GM19324 (cell line): ENCODE measurements around the gene B3GNT3.

Experiments used
- ATAC-seq: cut with Tn5 transposase; IDR thresholded peaks from one replicate; pipeline ENCODE4 v1.9.1; 2021; ENCODE audit warnings: mild to moderate bottlenecking, moderate library complexity; ENCODE audit not compliant: unreplicated experiment, low FRiP score

B3GNT3 gene

DNA sequence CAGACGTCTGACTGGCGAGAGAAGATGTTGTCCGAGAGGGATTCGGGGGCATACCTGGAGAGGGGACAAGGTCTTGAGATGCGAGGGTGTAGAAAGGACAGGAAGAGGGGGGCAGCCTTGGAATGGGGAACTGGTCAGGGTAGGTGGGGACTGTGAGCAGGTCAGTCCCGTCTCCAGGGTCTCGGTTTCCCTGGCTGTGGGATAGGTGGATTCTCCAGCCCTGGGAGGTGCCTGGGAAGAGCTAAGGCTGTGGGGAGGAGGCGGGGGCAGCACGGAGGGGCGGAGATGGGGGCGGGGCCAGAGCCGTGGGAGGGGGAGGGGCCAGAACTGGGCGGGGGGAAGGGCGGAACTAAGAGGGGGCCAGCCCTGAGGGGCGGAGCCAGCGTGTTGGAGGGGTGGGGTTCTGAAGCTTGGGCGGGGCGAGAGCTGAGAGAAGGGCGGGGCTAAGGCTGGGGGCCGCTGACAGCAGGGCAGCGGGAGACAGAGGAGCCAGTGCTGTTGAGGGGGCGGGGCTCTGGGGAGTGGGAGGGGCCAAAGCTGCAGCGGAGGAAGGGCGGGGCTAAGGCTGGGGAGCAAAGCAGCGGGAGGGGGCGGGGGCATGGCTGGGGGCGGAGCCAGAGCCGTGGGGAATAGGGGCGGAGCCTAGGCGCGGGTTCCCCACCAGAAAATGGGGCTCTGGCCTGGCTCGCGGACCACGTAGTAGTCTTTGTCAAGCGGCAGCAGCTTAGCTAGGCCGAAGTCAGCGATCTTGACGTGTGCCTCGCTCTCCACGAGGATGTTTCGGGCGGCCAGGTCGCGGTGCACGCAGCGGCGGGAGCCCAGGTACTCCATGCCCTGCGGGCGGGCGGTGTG, 35.9 kb downstream of the B3GNT3 start:
- ATAC-seq: no peak

DNA sequence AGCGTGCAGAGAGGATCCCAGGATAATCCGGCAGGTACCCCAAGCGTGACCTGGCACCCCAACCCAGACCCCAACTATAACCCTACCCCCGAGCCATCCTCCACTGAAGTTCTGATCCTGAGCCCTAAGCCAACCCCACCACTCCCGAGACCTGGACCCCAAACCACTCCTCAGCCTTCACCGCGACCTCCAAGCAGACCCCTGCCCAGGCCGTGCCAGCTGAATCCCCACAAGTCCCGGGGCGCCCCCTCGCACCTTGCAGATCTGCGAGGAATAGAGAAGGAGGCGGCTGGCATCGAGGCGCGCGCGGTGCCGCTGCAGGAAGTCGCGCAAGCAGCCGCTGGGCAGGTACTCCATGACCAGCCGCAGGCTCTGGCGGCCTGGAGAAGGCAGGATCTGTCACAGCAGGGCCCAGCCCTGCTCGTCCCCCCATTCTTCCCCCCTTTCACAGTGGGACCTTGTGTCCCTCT, 36.5 kb downstream of the B3GNT3 start:
- ATAC-seq: no peak

DNA sequence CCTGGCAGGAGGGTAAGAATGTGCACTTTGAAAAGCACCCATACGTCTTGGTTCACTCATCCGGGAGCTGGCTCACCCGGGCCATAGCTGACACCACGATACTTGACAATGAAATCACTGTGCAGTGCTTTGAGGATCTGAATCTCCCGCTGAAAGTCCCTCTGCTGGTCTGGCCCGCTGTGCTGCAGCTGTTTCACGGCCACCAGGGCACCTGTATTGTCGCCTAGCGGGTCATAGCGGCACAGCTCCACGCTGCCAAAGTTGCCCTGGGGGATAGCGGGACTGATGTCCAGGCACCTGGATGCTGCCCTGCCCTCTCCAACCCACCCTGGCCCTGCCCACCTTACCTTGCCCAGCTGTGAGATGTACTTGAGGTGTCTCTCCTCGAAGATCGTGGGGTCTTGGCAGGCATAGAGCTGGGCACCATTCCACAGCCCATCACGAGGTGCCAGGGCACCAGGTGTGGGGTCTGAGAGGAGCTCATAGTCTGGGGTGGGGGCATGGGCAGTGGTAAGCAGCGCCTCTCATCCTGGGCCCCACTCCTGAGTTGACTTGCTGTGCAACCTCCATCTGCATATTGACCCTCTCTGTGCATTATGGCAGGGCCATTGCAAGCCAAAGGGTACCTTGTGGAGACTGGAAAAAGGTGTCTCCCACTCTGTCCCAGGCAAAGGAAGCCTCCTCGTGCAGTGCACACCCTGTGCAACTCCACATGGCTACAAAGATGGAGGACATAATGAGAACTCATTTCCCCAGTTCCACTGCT, 37.7 kb downstream of the B3GNT3 start:
- no peak for ATAC-seq

DNA sequence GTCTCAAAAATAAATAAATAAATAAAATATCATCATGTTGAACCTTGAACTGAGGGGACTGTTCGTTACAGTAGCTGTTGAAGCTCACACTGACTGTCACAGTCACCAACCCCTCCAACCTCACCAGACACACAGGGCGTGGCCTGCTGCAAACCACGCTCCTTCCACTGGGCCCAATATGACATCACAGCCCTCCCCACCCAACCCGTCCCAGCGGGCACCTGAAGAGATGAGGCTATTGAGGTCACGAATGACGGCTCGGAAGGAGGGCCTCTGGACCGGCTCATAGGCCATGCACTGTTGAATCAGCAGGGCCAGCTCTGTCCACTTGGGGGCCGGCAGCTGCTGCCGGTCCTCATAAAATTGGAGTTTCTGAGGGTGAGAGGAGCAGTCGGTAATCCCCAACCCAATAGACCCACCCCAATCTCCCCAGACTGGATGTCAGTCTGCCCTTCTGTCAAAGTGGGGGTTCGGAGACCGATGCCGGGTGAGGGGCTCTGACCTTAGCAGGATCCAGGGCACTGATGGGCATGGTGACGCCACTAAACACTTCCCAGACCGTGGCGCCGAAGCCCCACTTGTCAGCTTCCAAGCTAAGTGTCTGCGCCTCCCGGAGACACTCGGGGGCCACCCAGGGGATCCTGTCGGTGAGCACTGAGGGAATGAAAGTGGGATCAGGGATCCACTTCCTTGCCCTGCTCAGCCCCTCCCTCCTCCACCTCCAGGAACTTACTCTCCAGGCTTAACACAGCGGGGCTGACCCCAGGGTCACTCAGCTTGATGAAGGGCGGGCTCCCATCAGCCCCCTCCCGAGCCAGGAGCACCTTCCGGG, 39.6 kb downstream of the B3GNT3 start:
- ATAC-seq: no peak

DNA sequence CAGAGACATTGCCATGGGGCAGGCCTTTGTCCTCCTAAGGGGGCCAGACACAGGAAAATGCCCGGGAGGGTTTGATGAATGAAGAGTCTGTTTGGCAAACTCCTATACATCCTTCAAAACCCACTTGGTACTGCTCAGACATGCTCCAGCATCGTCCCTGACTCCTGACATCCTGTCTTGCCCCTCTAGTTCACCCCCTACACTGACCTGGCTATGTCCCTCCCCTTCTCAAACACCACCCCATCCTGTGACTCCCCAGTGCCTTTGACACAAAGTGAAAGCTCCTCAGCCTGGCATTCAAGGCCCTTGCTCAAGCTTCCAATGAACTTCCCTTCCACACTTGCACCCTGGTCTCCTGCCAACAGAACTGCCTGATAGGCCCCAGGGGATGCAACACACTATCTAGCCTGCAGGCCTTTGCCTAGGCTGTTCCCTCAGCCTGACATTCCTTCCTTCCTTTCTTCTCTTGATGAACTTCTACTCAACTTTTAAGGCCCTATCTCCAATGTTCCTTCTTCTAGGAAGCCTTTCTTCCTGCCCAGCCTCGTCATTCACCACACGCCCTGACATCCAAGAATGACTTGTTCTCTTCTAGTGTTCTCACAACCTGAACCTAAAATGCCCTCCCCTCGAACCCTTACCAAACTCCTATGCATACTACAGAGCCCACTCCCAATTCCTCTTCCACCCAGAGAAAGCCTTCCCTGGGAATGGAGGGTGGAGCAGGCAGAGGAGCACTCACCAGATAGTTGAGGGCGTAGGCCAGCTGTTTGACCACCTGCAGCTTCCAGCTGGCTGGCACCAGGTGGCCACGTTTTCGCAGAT, 40.5 kb downstream of the B3GNT3 start:
- no peak for ATAC-seq

DNA sequence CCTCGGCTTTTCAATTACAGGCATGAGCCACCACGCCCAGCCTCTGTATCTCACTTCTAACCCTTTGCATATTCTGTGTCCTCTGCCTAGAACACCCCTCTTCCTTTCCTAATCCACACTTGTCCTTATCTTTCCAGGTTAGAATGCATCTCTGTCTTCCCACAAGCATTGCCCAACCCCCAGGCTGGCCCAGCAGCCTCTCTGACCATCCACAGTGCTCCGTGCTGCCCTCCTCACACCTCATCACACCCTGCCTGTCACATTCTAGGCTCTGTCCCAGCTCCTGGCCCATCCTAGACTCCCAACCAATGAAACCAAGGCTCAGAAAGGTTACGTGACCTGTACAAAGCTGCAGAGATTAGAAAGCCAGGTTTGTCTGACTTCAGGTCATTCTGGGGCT, 41.6 kb downstream of the B3GNT3 start:
- no peak for ATAC-seq

DNA sequence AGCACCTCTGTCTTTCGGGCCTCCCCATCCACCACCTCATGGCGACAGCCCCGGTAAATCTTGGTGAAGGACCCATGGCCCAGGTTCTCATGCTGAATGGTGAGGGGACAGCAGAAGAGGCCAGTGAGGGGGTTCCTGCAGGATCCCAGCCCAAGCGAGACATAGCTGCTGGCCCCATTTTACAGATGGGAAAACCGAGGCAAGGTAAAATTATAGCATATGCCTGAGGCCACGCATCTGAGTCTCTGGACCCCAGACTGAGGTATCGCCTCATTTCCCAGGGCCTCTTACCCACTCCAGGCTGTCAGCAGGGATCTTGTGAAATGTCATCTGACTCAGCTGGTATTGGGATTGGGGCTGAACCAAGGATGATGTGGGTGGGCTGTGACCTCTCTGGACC, 43.0 kb downstream of the B3GNT3 start:
- no peak for ATAC-seq

DNA sequence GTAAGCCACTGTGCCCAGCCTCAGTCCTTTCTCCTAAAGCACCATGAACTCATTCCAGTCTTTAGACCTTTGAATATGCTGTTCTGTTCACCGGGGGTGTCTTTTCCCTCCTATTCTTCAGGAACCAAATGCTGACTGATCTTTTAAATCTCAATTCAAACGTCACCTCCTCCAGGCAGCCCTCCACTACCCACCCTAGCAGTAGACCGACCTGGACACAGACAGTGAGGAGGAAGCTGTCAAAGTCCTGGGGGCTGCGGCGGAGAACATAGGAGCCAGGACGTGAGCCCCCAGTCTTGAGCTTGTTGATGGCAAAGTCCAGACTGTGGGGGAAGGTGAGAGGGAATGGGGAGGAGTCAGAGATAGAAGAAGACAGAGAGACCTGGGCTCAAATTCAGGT, 45.1 kb downstream of the B3GNT3 start:
- no peak for ATAC-seq

DNA sequence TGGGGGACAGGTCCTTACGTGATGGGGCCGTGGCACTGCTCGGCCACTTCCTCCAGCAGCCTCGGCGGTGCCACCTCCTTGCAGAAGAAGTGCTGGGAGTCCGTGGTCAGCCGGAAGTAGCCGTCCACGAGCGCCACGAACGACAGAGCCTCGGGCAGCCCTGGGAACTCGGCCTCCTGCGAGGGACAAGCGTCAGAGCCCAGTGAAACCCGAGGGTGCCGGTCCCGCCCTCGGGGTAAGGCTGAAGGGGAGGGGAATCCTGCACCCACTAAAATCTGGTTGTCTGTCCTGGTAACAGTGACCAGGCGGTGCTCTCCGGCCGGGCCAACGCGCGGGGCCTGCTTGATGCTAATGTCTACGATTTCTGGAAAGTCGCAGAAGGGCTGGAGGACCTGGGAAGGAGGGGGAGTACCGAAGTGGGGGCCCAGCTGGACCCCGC, 46.5 kb downstream of the B3GNT3 start:
- no peak for ATAC-seq

DNA sequence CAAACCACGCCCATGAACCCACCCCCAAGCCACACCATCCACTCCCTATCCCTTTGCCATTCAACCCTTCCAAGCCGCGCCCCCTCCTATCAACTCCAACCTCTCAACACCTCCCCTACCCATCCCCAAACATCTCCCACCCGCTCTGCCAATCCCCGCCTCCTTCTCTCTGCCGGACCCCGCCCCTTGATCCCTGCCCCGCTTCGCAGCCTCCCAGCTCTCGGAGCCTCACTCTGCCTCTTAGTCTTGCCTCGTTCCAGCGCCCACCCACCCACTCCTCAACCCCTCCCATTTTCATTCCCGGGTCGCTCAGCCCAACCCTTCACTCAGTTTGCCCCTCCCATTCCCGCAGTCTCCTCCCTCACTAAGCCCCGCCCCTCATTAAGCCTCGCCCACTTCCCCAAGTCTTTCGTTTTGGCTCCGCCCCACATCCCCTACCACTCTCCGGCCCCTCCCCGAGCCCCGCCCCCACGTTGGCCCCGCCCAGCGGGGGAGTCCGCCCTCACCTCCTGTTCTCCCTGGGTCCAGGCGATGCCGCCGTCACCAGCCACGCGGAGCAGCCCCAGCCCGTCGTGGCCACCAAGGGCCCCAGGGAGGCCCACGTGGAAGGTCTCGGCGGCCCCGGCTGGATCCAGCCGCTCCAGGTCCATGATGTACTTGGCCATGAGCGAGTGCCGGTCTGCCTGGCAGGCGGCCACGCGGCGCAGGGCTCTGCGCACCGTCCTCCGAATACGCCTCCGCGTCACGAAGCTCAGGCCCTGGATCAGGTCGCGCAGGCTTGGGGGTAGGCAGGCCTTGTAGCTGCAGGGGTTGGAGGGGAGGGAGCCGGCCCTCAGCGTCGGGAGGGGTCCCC, 47.1 kb downstream of the B3GNT3 start:
- no peak for ATAC-seq

DNA sequence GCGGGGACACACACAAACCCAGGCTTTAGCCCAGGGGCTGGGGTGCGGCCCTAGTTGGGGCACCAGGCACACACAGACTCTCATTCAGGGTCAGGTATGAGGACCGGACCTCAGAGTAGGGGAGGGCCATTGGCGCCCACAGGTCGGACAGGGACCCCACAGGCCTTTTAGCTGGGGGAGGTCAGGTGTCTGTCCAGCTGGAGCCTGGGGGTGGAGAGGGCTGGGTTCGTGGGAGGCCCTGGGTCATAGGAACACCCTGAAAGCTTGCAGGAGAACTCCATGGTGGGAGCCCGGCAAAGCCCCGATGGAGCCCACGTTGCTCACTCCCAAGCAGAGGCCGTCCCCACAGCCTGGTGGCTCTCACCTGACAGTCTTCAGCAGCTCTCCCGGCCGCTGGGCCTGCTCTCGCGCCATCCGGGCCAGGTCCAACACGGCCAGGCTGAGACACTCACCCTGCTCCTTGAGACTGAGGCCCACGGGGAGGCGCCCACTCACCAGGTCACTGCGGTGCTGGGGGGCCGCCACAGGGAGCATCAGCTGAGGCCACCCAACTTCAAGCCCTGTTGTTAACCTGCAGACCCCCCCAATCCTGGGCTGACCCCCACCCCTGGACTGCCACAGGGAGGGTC, 47.8 kb downstream of the B3GNT3 start:
- no peak for ATAC-seq

DNA sequence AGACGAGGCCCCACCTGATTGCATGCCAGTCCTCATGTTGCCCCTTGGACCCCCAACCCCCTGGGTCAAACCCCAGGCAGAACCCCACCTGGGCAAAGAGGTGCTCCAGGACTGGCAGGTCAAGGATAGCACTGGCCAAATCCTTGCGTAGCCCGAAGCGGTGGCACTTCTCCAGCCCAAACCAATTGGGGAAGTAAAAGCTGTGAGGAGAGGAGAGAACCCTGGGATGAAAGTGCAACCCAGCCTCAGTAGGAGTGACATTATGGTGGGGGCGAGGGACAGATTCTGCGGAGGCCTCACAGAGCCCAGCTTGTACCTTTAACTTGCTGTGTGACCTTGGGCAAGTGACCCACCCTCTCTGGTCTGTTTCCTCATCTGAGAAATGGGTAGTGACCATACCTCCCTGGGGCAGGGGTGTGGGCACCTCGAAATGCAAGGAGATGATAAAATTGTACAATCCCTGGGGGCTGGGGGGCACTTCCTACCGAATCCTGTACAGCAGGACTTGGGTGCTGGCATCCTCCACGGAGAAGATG, 48.4 kb downstream of the B3GNT3 start:
- ATAC-seq: no peak

DNA sequence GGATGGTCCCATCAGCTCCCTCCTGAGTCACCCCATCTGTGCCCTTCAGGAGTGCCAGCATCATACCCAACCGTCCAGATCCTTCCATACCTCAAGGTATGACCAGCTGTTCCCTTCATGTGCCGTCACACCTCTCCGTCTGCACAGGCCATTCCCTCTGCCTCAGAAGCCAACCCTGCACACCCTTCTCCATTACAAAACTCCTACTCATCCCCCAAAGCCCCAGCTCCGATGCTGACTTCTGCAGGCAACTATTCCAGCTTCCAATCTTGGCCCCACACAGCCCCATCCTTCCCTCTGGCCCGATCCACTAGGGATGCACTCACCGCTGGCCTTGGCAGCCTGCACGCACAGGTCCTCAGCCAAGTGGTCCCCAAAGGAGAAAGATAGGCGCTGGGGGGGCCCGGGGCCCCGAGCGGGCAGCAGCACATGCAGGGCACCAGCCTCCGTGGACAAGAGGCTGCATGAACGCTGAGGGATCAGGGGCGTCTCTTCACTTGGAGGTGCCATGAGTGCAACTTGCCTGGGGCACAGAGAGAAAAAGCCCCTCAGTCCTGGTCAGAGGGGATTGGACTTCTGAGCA, 49.1 kb downstream of the B3GNT3 start:
- no peak for ATAC-seq

DNA sequence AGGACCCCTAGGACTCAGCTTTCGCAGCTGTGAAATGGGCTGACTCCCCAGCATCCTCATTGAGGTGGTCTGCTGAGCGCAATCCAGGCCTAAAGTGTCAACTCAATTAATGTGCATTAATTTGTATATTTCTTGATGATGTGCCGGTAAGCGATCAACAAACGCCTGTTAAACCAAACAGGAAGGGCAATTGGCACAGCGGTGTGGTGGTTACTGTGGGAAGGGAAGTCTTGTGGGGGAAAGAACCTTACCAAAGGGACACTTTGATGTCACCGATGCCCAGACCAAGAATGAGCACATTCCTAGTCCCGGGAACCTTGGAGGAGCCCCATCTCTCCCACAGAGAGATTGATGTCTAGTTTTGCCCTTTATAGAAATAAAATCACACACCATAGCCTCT, 51.2 kb downstream of the B3GNT3 start:
- no peak for ATAC-seq

DNA sequence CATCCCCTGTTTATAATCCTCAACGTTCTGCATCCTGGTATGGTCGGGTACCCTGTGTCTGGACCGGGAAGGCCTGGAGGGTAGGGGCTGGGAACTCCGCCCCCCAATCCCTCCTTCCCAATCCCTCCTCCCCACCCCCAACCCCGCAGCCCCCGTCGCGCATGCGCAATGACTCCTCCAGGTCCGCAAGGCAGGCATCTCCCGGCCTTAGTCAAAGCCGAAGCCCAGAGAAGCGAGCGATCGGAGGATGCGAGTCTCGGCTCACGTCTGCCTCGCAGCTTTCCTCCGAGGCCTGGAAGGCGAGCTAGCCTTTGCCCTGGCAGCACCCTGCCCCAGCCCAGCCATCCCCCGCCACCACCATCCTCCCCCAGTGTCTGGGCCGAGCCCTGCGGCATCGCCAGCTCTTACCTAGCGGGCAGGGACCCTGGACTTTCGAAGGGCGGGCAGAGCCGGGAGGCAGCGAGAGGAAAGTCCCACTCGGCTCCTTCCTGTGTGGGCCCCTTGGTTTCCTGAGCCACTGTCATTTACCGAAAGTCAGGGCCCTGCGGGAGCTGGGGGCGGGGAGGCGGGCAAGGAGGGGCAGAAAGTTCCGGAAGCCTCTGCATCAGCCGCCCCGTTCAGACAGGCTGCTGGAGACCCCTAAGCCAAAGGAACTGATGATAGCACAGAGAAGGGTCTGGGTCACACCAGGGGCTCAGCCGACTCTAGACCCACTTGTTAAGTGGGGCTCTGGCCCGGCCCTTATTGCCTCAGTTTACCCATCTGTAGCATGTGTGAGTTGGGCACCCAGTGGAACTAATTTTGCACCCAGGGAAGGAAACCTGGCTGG, 52.8 kb downstream of the B3GNT3 start, which contains the start of gene JAK3:
Gene JAK3, minus strand, starts transcription at position 445 of the 829 bp plus-strand sequence. CDS start 3,565 bp downstream, outside the sequence.
- ATAC-seq: peak; percentile 56

DNA sequence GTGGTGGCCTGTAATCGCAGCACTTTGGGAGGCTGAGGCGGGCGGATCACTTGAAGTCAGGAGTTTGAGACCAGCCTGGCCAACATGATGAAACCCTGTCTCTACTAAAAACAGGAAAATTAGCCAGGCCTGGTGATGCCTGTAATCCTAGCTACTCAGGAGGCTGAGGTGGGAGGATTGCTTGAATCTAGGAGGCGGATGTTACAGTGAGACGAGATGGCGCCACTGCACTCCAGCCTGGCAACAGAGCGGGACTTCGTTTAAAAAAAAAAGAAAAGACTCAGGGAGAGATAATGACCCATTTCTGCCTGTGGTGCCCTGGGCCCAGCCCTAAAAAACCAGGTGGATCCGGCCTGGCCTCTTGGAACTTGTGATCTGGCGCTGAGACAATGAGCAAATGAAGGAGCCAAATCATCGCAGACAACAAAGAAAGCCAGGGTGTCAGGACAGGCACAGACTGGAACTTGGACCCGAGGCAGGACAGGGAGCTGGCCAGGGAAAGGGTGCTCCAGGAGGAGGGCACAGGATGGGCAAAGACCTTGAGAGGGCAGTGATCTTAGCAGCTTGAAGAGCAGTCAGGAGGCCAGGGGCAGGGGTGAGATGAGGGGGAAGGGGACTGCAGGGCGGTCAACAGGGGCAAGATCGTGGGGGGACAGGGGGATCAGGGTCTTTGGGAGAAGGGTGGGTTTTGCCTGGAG, 53.8 kb downstream of the B3GNT3 start:
- no peak for ATAC-seq
